ENCODE measurements around the gene CALM3. TPM values are rescaled to one million over a fixed set of nuclear protein-coding genes. Genes with fewer than 3 reads are reported as not detected.
"Not testable (repeated sequence)": the region's sequence is repeated elsewhere in the genome, so short reads cannot be mapped to it uniquely, and the experiment has no call there.

The CALM3 gene
- total RNA-seq, 3 donors from 2014 or later = 85.9 to 129 (median 86.6) TPM

DNA sequence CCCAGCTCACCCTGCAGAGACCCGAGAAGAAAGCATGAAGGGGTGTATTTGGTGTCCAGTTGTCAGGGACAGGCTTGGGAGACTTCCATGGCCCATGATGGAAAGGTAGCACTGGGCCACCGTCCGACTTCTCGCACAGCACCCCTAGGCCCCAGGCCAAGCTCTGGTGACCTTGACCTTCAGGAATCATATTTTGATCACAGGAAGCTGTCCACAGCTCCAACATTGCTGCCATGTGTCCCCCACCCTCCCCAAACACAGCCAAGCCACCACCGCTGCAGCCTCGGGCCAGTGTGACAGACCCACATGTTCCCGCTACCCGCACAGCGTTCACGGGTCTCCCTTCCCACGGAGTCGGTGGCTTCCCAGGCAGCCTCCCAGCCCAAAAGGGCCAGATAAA is 24.6 kb downstream of the CALM3 start:
- no peak for DNase-seq (ENCODE audit: low spot score in 2 of 2)
- H3K4me3 ChIP-seq = no peak overlapping the region

DNA sequence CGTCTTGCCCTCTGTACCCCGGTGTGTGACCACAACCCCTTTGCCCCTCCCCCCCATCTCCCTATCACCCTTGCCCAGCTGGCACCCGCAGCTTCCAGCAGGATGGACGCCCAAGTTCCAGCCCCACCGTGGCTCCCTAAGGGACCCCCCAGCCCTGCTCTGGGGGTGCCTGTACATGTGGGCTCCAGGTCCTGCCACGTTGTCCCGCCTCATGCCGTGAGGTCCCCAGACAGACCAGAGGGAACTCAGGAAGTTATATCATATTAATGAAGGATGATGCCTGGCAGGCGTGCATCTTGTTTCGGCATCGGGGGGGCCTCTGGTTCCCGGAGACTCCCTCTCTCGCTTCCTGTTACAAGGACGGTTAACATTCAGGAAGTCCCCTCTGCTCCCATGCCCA is 25.3 kb downstream of the CALM3 start:
- no peaks in the 10 kb centered on the region for H3K27me3 ChIP-seq
- intact Hi-C loops (cut with DNase I; ENCODE audit: low total_unique reads) = no loop called here
- peaks cover under 1 to 4% of the 10 kb centered on the region in 2 donors for H3K4me1 ChIP-seq
- peak overlapping the region in 1 of 2 donors; percentile 89 for H3K27ac ChIP-seq
- H3K4me3 ChIP-seq = no peak overlapping the region
- DNase-seq (ENCODE audit: low spot score in 2 of 2) = no peak
- H3K9me3 ChIP-seq = no peaks in the 10 kb centered on the region
- H3K36me3 ChIP-seq = no peaks in the 10 kb centered on the region
- TF ChIP-seq POLR2AphosphoS5 (IDR thresholded peaks at IDR 0.05) (no peak), POLR2A (IDR thresholded peaks at IDR 0.05) (no peak)
- TF ChIP-seq, protein P1, sequence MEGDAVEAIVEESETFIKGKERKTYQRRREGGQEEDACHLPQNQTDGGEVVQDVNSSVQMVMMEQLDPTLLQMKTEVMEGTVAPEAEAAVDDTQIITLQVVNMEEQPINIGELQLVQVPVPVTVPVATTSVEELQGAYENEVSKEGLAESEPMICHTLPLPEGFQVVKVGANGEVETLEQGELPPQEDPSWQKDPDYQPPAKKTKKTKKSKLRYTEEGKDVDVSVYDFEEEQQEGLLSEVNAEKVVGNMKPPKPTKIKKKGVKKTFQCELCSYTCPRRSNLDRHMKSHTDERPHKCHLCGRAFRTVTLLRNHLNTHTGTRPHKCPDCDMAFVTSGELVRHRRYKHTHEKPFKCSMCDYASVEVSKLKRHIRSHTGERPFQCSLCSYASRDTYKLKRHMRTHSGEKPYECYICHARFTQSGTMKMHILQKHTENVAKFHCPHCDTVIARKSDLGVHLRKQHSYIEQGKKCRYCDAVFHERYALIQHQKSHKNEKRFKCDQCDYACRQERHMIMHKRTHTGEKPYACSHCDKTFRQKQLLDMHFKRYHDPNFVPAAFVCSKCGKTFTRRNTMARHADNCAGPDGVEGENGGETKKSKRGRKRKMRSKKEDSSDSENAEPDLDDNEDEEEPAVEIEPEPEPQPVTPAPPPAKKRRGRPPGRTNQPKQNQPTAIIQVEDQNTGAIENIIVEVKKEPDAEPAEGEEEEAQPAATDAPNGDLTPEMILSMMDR (IDR thresholded peaks at IDR 0.05) = no peak

More for the DNA sequence above, 24.6 kb downstream of the CALM3 start:
- intact Hi-C loops (cut with DNase I; ENCODE audit: low total_unique reads) = no loop called here
- Histone ChIP-seq H3K4me1 (peaks cover 0 to 10% of the 10 kb centered on the region in 2 donors), H3K27me3 (no peaks in the 10 kb centered on the region), H3K36me3 (no peaks in the 10 kb centered on the region), H3K27ac (peak overlapping the region; percentile 59 to 89), H3K9me3 (no peaks in the 10 kb centered on the region)
- TF ChIP-seq POLR2AphosphoS5 (IDR thresholded peaks at IDR 0.05) (no peak), POLR2A (IDR thresholded peaks at IDR 0.05) (no peak)
- TF ChIP-seq, protein P1 (IDR thresholded peaks at IDR 0.05) = no peak

DNA sequence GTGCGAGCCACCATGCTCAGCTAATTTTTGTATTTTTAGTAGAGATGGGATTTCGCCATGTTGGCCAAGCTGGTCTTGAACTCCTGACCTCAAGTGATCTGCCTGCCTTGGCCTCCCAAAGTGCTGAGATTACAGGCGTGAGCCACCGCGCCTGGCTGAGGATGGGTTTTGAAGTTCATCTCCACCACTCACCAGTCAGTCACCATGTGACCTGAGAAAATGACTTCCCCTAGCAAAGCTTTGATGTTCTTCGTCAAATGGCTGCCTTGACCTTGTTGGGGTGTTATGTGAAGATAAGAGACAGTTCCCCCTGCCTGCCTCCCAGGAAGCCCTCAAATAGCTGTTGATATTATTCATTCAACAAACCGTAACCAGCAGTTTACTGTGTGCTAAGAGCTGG is 27.8 kb downstream of the CALM3 start:
- H3K27ac ChIP-seq; intact Hi-C loops (cut with DNase I; ENCODE audit: low total_unique reads); H3K27me3 ChIP-seq; H3K9me3 ChIP-seq; H3K36me3 ChIP-seq; DNase-seq (ENCODE audit: low spot score in 2 of 2); H3K4me3 ChIP-seq; H3K4me1 ChIP-seq: not testable (repeated sequence)

DNA sequence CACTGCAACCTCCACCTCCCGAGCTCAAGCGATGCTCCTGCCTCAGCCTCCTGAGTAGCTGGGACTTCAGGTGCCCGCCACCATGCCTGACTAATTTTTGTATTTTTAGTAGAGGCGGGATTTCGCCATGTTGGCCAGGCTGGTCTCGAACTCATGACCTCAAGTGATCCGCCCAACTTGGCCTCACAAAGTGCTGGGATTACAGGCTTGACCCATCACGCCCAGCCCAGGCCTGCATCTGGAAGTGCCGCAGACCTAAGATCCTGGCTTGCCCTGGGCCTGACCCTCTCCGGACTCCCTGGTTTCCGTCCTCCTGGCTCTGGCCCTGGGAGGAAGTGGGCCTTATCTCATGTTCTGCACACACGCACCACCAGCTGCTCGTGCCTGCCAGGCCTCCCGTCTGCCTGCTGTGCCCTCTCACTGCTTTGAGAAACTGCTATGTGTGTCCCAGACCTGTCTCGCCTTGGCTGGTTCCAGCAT is 28.5 kb downstream of the CALM3 start:
- no peak overlapping the region for H3K4me3 ChIP-seq
- intact Hi-C loops (cut with DNase I; ENCODE audit: low total_unique reads) = no loop called here
- no peaks in the 10 kb centered on the region for H3K9me3 ChIP-seq
- no peak for TF ChIP-seq POLR2AphosphoS5 (IDR thresholded peaks at IDR 0.05)
- TF ChIP-seq, protein P1 (IDR thresholded peaks at IDR 0.05) = no peak
- TF ChIP-seq POLR2A (IDR thresholded peaks at IDR 0.05) = no peak
- no peaks in the 10 kb centered on the region for H3K27me3 ChIP-seq
- no peaks in the 10 kb centered on the region for H3K36me3 ChIP-seq
- no peak overlapping the region for H3K27ac ChIP-seq
- DNase-seq (ENCODE audit: low spot score in 2 of 2) = no peak
- peaks cover 4% of the 10 kb centered on the region in 2 donors for H3K4me1 ChIP-seq

DNA sequence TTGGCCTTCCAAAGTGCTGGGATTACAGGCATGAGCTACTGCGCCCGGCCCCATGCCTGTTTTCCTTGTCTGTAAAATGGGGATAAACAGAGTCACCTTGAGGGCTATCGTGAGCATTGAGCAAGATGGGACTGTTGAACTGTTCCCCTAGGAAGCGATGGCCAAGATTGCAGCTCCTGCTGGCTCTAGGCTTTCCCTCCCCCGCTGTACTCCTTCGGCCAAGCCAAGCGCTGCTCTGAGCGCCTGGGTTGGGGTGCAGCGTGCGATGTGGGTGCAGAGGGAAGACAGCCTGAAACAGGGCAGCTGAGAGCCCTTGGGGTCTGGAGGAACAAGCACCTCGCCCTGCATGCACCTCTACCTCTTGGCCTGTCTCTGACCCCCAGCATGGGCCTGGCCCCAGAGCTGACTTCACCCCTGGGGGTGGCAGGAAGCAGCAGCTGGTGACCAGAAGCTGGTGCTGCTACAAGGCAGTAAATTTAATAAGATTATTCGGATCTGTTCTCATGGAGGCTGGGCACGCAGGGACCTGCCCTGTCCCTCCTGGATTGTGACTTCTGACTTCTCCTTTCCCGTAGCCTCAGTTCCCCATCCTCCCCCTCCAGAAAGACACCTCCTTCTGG is 29.6 kb downstream of the CALM3 start:
- no peaks in the 10 kb centered on the region for H3K36me3 ChIP-seq
- H3K4me3 ChIP-seq = no peak overlapping the region
- DNase-seq (ENCODE audit: low spot score in 2 of 2) = no peak
- H3K27me3 ChIP-seq = no peaks in the 10 kb centered on the region
- H3K4me1 ChIP-seq = peaks cover 4% of the 10 kb centered on the region in 2 donors
- TF ChIP-seq POLR2A (IDR thresholded peaks at IDR 0.05) = no peak
- no peak for TF ChIP-seq POLR2AphosphoS5 (IDR thresholded peaks at IDR 0.05)
- TF ChIP-seq, protein P1 (IDR thresholded peaks at IDR 0.05) = no peak
- H3K27ac ChIP-seq = peak overlapping the region; percentile 33 to 68
- no peaks in the 10 kb centered on the region for H3K9me3 ChIP-seq
- intact Hi-C loops (cut with DNase I; ENCODE audit: low total_unique reads) = no loop called here
